Fibroblast of villous mesenchyme (primary cell): Measurements from ENCODE around the gene GJD4. TPM values are rescaled to one million over a fixed set of nuclear protein-coding genes. Genes with fewer than 3 reads are reported as not detected.
A peak's percentile ranks its signal among the peaks of the same experiment; 100 is the strongest.

ENCODE experiments used
- DNase-seq: peaks from one replicate; pipeline ENCODE4 v3.0.0-alpha.2; 2010; ENCODE audit warnings: low read depth
- H3K4me3 ChIP-seq: 2 replicates; pipeline ENCODE4 v1.5.1; 2011; ENCODE audit warnings: low read depth, mild to moderate bottlenecking, low read length
- CTCF ChIP-seq: IDR thresholded peaks from 2 replicates; pipeline ENCODE4 v1.5.1; 2012; ENCODE audit warnings: low read depth, mild to moderate bottlenecking, low read length; ENCODE audit not compliant: insufficient read depth
- total RNA-seq: library from RNA; depleted of rRNA; stranded (reverse); fragments of >200 nt; gene quantifications from 2 replicates; pipeline ENCODE4 v1.2.3, GENCODE V29; 2012

GJD4 gene
- total RNA-seq, 1 donor: not detected

GRCh38 chr10:35612385-35613106 lies 7.4 kb downstream of the GJD4 start:
- no peak for TF ChIP-seq CTCF
- DNase-seq: no peak
- no peak overlapping the region for H3K4me3 ChIP-seq

- H3K4me3 ChIP-seq: no peak overlapping the region
- no peak for TF ChIP-seq CTCF
- no peak for DNase-seq
Measured at GRCh38 chr10:35613107-35613440, 7.9 kb downstream of the GJD4 start.

DNA sequence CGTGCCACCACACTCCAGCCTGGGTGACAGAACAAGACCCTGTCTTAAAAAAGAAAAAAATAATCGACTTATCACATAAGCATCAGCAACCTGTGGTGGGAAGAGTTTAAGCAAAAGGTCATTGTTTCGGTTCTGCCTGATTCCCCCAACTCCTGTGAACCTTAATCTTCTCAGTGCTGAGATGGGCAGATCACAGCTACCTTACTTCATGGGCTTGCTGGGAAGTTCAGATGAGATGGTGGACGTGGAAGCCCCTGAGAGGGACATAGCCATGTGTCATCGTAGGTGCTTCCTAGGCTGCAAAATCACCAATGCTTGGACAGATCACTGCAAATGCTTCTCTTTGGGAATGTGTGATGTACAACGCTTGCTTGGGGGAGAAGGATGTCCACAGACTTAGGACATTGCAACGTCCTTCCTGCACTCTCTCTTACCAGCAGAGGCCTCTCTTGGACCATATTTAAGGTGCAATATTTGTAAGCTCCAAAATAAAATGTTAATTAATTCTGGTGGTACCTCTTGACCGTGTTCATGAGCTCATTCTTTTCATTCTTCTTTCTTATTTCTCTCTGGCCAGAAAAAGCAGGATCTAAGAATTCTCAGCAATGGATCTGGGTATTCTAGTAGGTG lies 8.6 kb downstream of the GJD4 start:
- no peak overlapping the region for H3K4me3 ChIP-seq
- DNase-seq: peak; percentile 46
- TF ChIP-seq CTCF: peak; percentile 56

DNA sequence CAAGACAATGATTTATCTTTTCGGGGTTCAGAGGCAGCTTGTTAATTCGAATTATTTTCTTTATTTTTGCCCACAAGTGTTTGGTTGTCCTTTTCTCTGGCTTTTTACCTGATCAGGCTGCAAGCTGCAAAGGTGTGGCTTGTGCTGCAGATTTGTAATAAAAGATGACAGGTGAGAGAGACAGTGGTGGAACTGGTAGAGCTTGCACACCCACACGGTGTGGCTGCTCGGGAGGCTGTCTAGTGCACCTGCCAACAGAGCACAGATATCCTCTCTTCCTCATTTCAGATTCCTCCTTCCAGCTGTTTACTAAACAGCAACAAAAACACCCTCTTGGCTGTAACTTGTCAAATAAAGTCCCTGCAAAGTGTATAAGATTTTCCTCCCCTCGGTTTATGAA lies 9.2 kb downstream of the GJD4 start:
- TF ChIP-seq CTCF: no peak
- H3K4me3 ChIP-seq: no peak overlapping the region
- DNase-seq: no peak

GRCh38 chr10:35626971-35627507 lies 21.9 kb downstream of the GJD4 start:
- peak; percentile 14 for DNase-seq
- no peak for TF ChIP-seq CTCF

DNA sequence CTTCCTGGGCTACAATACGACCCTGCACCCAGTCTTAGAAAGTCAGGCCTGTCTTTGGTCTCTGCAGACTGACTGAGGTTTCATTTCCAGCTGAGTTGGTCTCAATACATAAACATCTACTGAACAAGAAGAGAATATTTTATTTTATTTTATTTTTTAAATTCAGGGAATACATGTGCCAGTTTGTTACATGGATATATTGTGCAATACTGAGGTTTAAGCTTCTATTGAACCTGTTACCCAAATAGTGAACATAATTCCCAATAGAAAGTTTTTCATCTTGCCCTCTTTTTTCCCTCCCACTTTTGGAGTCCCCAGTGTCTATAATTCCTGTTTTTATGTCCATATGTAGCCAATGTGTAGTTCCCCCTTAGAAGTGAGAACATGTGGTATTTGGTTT lies 26.3 kb downstream of the GJD4 start:
- no peak overlapping the region for H3K4me3 ChIP-seq
- no peak for TF ChIP-seq CTCF
- no peak for DNase-seq

More at GRCh38 chr10:35626971-35627507, 21.9 kb downstream of the GJD4 start:
- H3K4me3 ChIP-seq: no peak overlapping the region
